Stimulated activated effector memory CD8-positive, alpha-beta T cell treated with anti-CD3 and anti-CD28 coated beads, Interleukin-12 subunit alpha, Interleukin-12 subunit beta, amount 100 ng/mL, for 72 hours (primary cell): Measurements from ENCODE around the gene SRRM3.
"Not testable (repeated sequence)": the region's sequence is repeated elsewhere in the genome, so short reads cannot be mapped to it uniquely, and the experiment has no call there.

Experiments
- ATAC-seq: fragments of 150-1000 bp; cut with Tn5 transposase; 2 replicates; pipeline ENCODE4 v1.10.0; 2021
- DNase-seq, 2 donors: peaks; one replicate each; pipeline ENCODE4 v3.0.0; 2021 to 2022; ENCODE audit warnings: low spot score in 2 of 2
- H3K27ac Mint-ChIP-seq: one replicate; pipeline ENCODE4 v1.8.0; 2022; ENCODE audit warnings: mild to moderate bottlenecking, mixed read lengths
- H3K36me3 Mint-ChIP-seq: one replicate; pipeline ENCODE4 v1.8.0; 2022; ENCODE audit warnings: mild to moderate bottlenecking, mixed read lengths
- H3K4me1 Mint-ChIP-seq: one replicate; pipeline ENCODE4 v1.8.0; 2022; ENCODE audit warnings: mixed read lengths
- H3K4me3 Mint-ChIP-seq: one replicate; pipeline ENCODE4 v1.8.0; 2022; ENCODE audit warnings: mild to moderate bottlenecking, mixed read lengths
- H3K9me3 Mint-ChIP-seq: one replicate; pipeline ENCODE4 v1.8.0; 2022; ENCODE audit warnings: mixed read lengths

Gene SRRM3

DNA sequence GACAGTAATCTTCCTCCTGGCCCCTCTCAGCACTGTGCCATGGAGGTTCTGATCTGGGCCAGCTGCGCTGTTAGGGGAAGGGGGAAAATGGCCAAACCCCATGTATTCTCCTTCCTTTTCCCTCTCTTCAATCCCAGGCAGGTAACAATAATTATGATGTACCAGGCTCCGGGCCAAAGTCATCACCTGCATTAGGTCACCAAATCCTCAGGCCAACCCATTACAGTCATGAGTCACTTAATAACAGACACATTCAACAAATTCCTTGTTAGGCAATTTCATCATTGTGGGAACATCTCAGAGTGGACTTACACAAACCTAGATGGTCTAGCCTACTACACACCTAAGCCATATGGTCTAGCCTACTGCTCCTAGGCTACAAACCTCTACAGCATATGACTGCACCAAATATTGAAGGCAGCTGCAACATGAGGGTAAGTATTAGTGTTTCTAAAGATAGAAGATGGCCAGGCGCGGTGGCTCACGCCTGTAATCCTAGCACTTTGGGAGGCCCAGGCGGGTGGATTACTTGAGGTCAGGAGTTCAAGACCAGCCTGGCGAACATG lies 98.6 kb downstream of the SRRM3 start:
- peaks cover 32% of the 10 kb centered on the region for H3K4me1 Mint-ChIP-seq
- no peak overlapping the region for H3K4me3 Mint-ChIP-seq
- H3K27ac Mint-ChIP-seq: no peak overlapping the region
- DNase-seq (no peak), ATAC-seq (no peak)
- peaks cover 15% of the 10 kb centered on the region for H3K36me3 Mint-ChIP-seq
- H3K9me3 Mint-ChIP-seq: no peaks in the 10 kb centered on the region

- no peak overlapping the region for H3K4me3 Mint-ChIP-seq
Observed at GRCh38 chr7:76301000-76301399, 99.3 kb downstream of the SRRM3 start.

DNA sequence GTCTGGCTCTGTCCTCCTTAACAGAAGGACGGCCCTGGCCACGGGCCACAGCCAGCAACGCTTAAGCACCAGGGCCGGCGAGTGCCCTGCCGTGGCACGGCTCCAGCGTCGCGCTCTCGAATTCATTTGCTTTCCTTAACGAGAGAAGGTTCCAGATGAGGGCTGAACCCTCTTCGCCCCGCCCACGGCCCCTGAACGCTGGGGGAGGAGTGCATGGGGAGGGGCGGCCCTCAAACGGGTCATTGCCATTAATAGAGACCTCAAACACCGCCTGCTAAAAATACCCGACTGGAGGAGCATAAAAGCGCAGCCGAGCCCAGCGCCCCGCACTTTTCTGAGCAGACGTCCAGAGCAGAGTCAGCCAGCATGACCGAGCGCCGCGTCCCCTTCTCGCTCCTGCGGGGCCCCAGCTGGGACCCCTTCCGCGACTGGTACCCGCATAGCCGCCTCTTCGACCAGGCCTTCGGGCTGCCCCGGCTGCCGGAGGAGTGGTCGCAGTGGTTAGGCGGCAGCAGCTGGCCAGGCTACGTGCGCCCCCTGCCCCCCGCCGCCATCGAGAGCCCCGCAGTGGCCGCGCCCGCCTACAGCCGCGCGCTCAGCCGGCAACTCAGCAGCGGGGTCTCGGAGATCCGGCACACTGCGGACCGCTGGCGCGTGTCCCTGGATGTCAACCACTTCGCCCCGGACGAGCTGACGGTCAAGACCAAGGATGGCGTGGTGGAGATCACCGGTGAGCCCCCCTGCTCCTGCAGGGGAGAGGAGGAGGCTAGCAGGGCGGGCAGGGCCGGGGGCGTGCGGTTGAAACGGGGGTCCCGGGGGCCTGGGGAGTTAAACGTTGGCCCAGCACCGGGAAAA lies 100.9 kb downstream of the SRRM3 start, which contains the start of gene HSPB1:
HSPB1 (plus strand) TSS at position 327 of the 855 bp plus-strand sequence; CDS start at position 367, 40 bp downstream.
- Mint-ChIP-seq H3K27ac (peak within 1 kb of the TSS; percentile 95), H3K4me3 (peak within 1 kb of the TSS; percentile 86), H3K9me3 (no peaks in the 10 kb centered on the region), H3K4me1 (peaks cover 21% of the 10 kb centered on the region), H3K36me3 (peaks cover 15% of the 10 kb centered on the region)
- DNase-seq (peak; percentile 45 to 72), ATAC-seq (peak; percentile 64)

More at GRCh38 chr7:76301000-76301399, 99.3 kb downstream of the SRRM3 start:
- Mint-ChIP-seq H3K4me1 (peaks cover 32% of the 10 kb centered on the region), H3K36me3 (peaks cover 15% of the 10 kb centered on the region), H3K9me3 (no peaks in the 10 kb centered on the region), H3K27ac (no peak overlapping the region)
- ATAC-seq (no peak), DNase-seq (no peak)

DNA sequence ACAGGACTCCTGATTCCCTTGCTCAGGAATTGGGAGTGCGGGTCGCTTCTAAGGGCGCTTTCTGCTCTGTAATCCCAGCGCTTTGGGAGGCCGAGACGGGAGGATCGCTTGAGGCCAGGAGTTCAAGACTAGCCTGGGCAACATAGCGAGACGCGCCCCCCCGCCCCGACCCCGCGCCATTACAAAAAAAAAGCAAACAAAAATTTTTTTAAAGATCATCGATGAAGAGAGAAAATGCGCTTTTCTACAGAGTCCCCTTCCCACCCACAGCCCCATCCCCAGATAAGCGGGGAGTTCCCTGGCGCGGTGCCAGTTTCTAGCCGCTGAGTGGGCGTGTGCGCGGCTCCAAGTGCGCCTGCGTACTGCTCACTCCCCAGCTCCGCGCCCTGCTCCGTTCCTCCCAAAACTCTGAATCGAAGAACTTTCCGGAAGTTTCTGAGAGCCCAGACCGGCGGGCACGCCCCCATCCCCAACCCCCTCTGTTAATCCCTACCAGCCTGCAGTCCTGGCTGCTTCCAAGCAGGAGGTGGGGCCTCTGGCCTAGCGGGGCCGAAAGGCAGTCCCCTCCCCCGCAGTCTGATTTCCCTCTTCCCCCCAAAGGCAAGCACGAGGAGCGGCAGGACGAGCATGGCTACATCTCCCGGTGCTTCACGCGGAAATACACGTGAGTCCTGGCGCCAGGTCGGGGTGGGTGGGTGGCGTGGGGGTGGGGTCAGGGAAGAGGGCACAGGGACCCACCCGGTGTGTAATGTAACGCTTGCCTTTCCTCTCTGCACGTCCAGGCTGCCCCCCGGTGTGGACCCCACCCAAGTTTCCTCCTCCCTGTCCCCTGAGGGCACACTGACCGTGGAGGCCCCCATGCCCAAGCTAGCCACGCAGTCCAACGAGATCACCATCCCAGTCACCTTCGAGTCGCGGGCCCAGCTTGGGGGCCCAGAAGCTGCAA lies 101.8 kb downstream of the SRRM3 start:
- peak; percentile 61 for ATAC-seq
- H3K4me3 Mint-ChIP-seq: peak overlapping the region; percentile 86
- peaks cover 21% of the 10 kb centered on the region for H3K4me1 Mint-ChIP-seq
- no peaks in the 10 kb centered on the region for H3K9me3 Mint-ChIP-seq
- DNase-seq: peak; percentile 67 to 90
- H3K27ac Mint-ChIP-seq: peak overlapping the region; percentile 95
- peaks cover 15% of the 10 kb centered on the region for H3K36me3 Mint-ChIP-seq

- peaks cover 15% of the 10 kb centered on the region for H3K36me3 Mint-ChIP-seq
- H3K4me1 Mint-ChIP-seq: peaks cover 21% of the 10 kb centered on the region
- H3K9me3 Mint-ChIP-seq: no peaks in the 10 kb centered on the region
- no peak for ATAC-seq
- peak overlapping the region; percentile 86 for H3K4me3 Mint-ChIP-seq
- DNase-seq: no peak
- H3K27ac Mint-ChIP-seq: peak overlapping the region; percentile 95
Observed at GRCh38 chr7:76304888-76305375, 103.2 kb downstream of the SRRM3 start.

GRCh38 chr7:76308874-76309273 lies 107.2 kb downstream of the SRRM3 start:
- ATAC-seq, H3K4me3 Mint-ChIP-seq, DNase-seq, H3K27ac Mint-ChIP-seq, H3K9me3 Mint-ChIP-seq, H3K36me3 Mint-ChIP-seq: not testable (repeated sequence)
- H3K4me1 Mint-ChIP-seq: peaks cover 11% of the 10 kb centered on the region

DNA sequence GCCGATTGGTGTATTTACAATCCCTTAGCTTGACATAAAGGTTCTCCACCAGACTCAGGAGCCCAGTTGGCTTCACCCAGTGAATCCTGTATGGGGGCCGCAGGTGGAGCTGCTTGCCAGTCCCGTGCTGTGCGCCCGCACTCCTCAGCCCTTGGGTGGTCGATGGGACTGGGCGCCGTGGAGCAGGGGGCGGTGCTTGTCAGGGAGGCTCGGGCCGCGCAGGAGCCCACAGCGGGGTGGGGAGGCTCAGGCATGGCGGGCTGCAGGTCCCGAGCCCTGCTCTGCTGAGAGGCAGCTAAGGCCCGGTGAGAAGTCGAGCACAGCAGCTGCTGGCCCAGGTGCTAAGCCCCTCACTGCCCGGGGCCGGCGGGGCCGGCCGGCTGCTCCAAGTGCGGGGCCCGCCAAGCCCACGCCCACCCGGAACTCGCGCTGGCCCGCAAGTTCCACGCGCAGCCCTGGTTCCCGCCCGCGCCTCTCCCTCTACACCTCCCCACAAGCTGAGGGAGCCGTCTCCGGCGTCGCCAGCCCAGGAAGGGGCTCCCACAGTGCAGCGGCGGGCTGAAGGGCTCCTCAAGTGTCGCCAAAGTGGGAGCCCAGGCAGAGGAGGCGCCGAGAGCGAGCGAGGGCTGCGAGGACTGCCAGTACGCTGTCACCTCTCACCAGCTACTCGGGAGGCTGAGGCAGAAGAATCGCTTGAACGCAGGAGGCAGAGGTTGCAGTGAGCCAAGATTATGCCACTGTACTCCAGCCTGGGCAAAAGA lies 107.8 kb downstream of the SRRM3 start:
- not testable (repeated sequence) for H3K36me3 Mint-ChIP-seq, DNase-seq, ATAC-seq, H3K9me3 Mint-ChIP-seq, H3K4me3 Mint-ChIP-seq, H3K27ac Mint-ChIP-seq, H3K4me1 Mint-ChIP-seq

DNA sequence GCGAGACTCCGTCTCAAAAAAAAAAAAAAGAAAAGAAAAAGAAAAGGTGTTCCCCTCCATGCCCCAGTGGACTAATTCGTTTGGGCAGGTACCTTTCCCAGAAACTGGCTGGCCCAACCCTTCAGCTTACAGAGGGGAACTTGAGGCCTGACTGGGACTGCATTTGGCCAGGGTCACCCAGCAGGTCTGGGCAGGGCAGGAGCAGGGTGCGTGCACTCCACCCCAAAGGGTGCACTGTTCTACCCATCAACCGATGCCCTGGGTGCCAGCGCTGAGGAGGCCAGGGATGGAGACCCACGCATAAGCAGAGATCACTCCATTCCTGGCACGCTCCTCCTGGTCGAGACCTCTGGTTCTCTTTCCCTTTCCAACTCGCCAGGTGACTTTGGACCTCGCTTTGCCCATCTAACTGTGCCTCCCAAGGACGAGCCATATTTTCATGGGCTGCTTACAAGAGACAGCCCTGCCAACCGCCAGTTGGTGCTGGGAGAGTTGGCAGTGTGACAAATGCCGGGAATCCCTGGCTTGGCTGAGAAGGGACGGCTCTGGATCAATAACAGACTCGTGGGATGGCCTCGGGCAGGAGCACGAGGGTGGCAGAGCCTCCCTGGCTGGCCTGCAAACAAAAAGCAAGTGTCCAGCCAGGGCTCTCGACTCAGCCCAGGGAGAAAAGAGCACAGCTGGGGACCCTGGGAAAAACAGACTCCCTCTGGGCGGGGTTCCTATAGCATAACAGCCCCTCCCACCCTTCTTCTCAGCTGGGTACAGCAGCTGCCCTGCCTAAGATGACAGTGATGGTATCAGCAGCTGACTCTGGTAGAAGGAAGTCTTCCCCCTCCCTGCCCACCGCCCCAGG lies 108.6 kb downstream of the SRRM3 start:
- no peaks in the 10 kb centered on the region for H3K36me3 Mint-ChIP-seq
- H3K4me3 Mint-ChIP-seq: no peak overlapping the region
- H3K27ac Mint-ChIP-seq: no peak overlapping the region
- H3K4me1 Mint-ChIP-seq: peaks cover 7% of the 10 kb centered on the region
- H3K9me3 Mint-ChIP-seq: no peaks in the 10 kb centered on the region
- DNase-seq: no peak
- ATAC-seq: no peak

- H3K4me3 Mint-ChIP-seq, DNase-seq, H3K27ac Mint-ChIP-seq, H3K4me1 Mint-ChIP-seq, H3K36me3 Mint-ChIP-seq, H3K9me3 Mint-ChIP-seq, ATAC-seq: not testable (repeated sequence)
Observed at GRCh38 chr7:76311838-76312237, 110.1 kb downstream of the SRRM3 start.

- H3K4me1 Mint-ChIP-seq: peaks cover 23% of the 10 kb centered on the region
- peak overlapping the region; percentile 83 for H3K27ac Mint-ChIP-seq
- peak; percentile 65 for ATAC-seq
Observed at GRCh38 chr7:76314042-76314721, 112.5 kb downstream of the SRRM3 start.

GRCh38 chr7:76314740-76315139 lies 113.0 kb downstream of the SRRM3 start:
- H3K36me3 Mint-ChIP-seq: peaks cover 24% of the 10 kb centered on the region
- not testable (repeated sequence) for H3K4me3 Mint-ChIP-seq, ATAC-seq, H3K27ac Mint-ChIP-seq, DNase-seq, H3K9me3 Mint-ChIP-seq
- peaks cover 29% of the 10 kb centered on the region for H3K4me1 Mint-ChIP-seq

More at GRCh38 chr7:76314042-76314721, 112.5 kb downstream of the SRRM3 start:
- peaks cover 18% of the 10 kb centered on the region for H3K36me3 Mint-ChIP-seq
- peak overlapping the region; percentile 48 for H3K4me3 Mint-ChIP-seq
- DNase-seq: peak; percentile 98
- no peaks in the 10 kb centered on the region for H3K9me3 Mint-ChIP-seq

DNA sequence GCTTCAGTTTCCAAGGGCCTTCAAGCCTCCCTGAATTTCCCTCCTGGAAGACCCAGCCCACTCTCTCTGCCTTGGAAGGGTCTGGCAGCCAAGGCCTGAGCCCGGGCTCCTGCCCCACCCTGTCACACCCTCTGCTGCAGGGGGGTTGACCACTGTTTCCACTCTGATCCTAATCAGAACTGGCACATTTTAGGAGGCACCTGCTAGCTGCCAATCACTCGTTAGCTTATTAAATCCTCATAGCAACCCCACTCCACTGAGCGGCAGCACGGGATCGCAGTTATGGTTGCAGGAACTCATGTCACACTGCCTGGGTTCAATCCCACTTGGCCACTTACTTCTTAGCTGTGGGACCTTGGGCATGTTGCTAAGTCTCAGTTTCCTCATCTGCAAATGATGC lies 113.7 kb downstream of the SRRM3 start:
- H3K27ac Mint-ChIP-seq: no peak overlapping the region

More for the DNA sequence above, 113.7 kb downstream of the SRRM3 start:
- no peak for ATAC-seq
- H3K4me1 Mint-ChIP-seq: peaks cover 35% of the 10 kb centered on the region
- no peak overlapping the region for H3K4me3 Mint-ChIP-seq
- DNase-seq: no peak
- peaks cover 30% of the 10 kb centered on the region for H3K36me3 Mint-ChIP-seq
- H3K9me3 Mint-ChIP-seq: no peaks in the 10 kb centered on the region
